ENCODE results near the gene FAM174C.

FAM174C gene

GRCh38 chr19:1278713-1279660 lies 3.7 kb downstream of the FAM174C start:
- peaks cover 22% of the 10 kb centered on the region for H4K20me1 ChIP-seq (ENCODE audit: insufficient read depth, low read length, poor library complexity, severe bottlenecking)
- no peak overlapping the region for H3K9ac ChIP-seq (ENCODE audit: low read depth, low read length, poor library complexity, severe bottlenecking)
- no peak overlapping the region for H3K4me2 ChIP-seq (ENCODE audit: low read depth, low read length, poor library complexity, severe bottlenecking)
- H3K27me3 ChIP-seq (ENCODE audit: insufficient read depth, low read length, poor library complexity, severe bottlenecking): no peaks in the 10 kb centered on the region
- no peaks in the 10 kb centered on the region for H3K9me2 ChIP-seq (replicated peaks; ENCODE audit: low read depth, low read length)
- H3K4me1 ChIP-seq (ENCODE audit: insufficient read depth, low read length, poor library complexity, severe bottlenecking): peaks cover 10% of the 10 kb centered on the region
- no peak overlapping the region for H3K4me3 ChIP-seq (ENCODE audit: low read length, poor library complexity, severe bottlenecking)
- TF ChIP-seq, protein P1, sequence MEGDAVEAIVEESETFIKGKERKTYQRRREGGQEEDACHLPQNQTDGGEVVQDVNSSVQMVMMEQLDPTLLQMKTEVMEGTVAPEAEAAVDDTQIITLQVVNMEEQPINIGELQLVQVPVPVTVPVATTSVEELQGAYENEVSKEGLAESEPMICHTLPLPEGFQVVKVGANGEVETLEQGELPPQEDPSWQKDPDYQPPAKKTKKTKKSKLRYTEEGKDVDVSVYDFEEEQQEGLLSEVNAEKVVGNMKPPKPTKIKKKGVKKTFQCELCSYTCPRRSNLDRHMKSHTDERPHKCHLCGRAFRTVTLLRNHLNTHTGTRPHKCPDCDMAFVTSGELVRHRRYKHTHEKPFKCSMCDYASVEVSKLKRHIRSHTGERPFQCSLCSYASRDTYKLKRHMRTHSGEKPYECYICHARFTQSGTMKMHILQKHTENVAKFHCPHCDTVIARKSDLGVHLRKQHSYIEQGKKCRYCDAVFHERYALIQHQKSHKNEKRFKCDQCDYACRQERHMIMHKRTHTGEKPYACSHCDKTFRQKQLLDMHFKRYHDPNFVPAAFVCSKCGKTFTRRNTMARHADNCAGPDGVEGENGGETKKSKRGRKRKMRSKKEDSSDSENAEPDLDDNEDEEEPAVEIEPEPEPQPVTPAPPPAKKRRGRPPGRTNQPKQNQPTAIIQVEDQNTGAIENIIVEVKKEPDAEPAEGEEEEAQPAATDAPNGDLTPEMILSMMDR (conservative IDR thresholded peaks at IDR 0.05; ENCODE audit: low read length): no peak
- TF ChIP-seq EZH2phosphoT487 (IDR thresholded peaks at IDR 0.05; ENCODE audit: borderline replicate concordance): no peak
- peaks cover 20% of the 10 kb centered on the region; the same call in 1 of the 2 replicates for H3K36me3 ChIP-seq (ENCODE audit: insufficient read depth, low read length)
- H2AFZ ChIP-seq (ENCODE audit: low read length): no peak overlapping the region
- peaks cover 27% of the 10 kb centered on the region for H3K79me2 ChIP-seq (ENCODE audit: insufficient read depth, low read length)
- H3K9me3 ChIP-seq (ENCODE audit: insufficient read depth, low read depth, low read length): no peaks in the 10 kb centered on the region
- peaks cover 3% of the 10 kb centered on the region; the same call in 1 of the 2 replicates for H3F3A ChIP-seq (ENCODE audit: low read depth)

- H3F3A ChIP-seq (ENCODE audit: low read depth): no peaks in the 10 kb centered on the region
- no peaks in the 10 kb centered on the region for H3K27me3 ChIP-seq (ENCODE audit: insufficient read depth, low read length, poor library complexity, severe bottlenecking)
- H3K36me3 ChIP-seq (ENCODE audit: insufficient read depth, low read length): peaks cover 12% of the 10 kb centered on the region; the same call in 1 of the 2 replicates
- no peak overlapping the region for H2AFZ ChIP-seq (ENCODE audit: low read length)
- no peak overlapping the region for H3K4me2 ChIP-seq (ENCODE audit: low read depth, low read length, poor library complexity, severe bottlenecking)
- peaks cover 6% of the 10 kb centered on the region for H3K4me1 ChIP-seq (ENCODE audit: insufficient read depth, low read length, poor library complexity, severe bottlenecking)
- no peaks in the 10 kb centered on the region for H3K9me3 ChIP-seq (ENCODE audit: insufficient read depth, low read depth, low read length)
- no peaks in the 10 kb centered on the region for H3K9me2 ChIP-seq (replicated peaks; ENCODE audit: low read depth, low read length)
- H4K20me1 ChIP-seq (ENCODE audit: insufficient read depth, low read length, poor library complexity, severe bottlenecking): peaks cover 13% of the 10 kb centered on the region
- H3K4me3 ChIP-seq (ENCODE audit: low read length, poor library complexity, severe bottlenecking): no peak overlapping the region
- TF ChIP-seq, protein P1 (conservative IDR thresholded peaks at IDR 0.05; ENCODE audit: low read length): peak; percentile 97
- no peak for TF ChIP-seq EZH2phosphoT487 (IDR thresholded peaks at IDR 0.05; ENCODE audit: borderline replicate concordance)
- H3K9ac ChIP-seq (ENCODE audit: low read depth, low read length, poor library complexity, severe bottlenecking): no peak overlapping the region
- peaks cover 18% of the 10 kb centered on the region for H3K79me2 ChIP-seq (ENCODE audit: insufficient read depth, low read length)
Measured at GRCh38 chr19:1279782-1280341, 4.5 kb downstream of the FAM174C start.

- Histone ChIP-seq H2AFZ (ENCODE audit: low read length) (no peak overlapping the region), H4K20me1 (ENCODE audit: insufficient read depth, low read length, poor library complexity, severe bottlenecking) (peaks cover 9% of the 10 kb centered on the region), H3K79me2 (ENCODE audit: insufficient read depth, low read length) (peaks cover 15% of the 10 kb centered on the region), H3K27me3 (ENCODE audit: insufficient read depth, low read length, poor library complexity, severe bottlenecking) (no peaks in the 10 kb centered on the region), H3F3A (ENCODE audit: low read depth) (no peaks in the 10 kb centered on the region), H3K36me3 (ENCODE audit: insufficient read depth, low read length) (peaks cover 9% of the 10 kb centered on the region; the same call in 1 of the 2 replicates), H3K9ac (ENCODE audit: low read depth, low read length, poor library complexity, severe bottlenecking) (no peak overlapping the region), H3K4me3 (ENCODE audit: low read length, poor library complexity, severe bottlenecking) (no peak overlapping the region), H3K4me1 (ENCODE audit: insufficient read depth, low read length, poor library complexity, severe bottlenecking) (peaks cover 4% of the 10 kb centered on the region), H3K4me2 (ENCODE audit: low read depth, low read length, poor library complexity, severe bottlenecking) (no peak overlapping the region), H3K9me3 (ENCODE audit: insufficient read depth, low read depth, low read length) (no peaks in the 10 kb centered on the region), H3K9me2 (replicated peaks; ENCODE audit: low read depth, low read length) (no peaks in the 10 kb centered on the region)
- TF ChIP-seq EZH2phosphoT487 (IDR thresholded peaks at IDR 0.05; ENCODE audit: borderline replicate concordance): no peak
- TF ChIP-seq, protein P1 (conservative IDR thresholded peaks at IDR 0.05; ENCODE audit: low read length): no peak
Measured at GRCh38 chr19:1280636-1281568, 5.6 kb downstream of the FAM174C start.

Measured in Loucy (cell line).